H1 (cell line): Measurements from ENCODE around the gene ACADSB.

Experiments
- BRCA1 ChIP-seq: IDR thresholded peaks from 2 replicates; pipeline ENCODE4 v1.6.1; 2012; ENCODE audit warnings: low read depth, low read length, improper control_type of control experiment
- CBX5 ChIP-seq: fragments of 300-800, 300-1000 bp; sonication (generic); IDR thresholded peaks from 2 replicates; pipeline ENCODE4 v1.7.1; 2016; ENCODE audit warnings: antibody characterized with exemption, low read length, low read depth
- CEBPB ChIP-seq: IDR thresholded peaks from 2 replicates; pipeline ENCODE4 v1.6.1; 2012; ENCODE audit warnings: low read depth, low read length
- CREB1 ChIP-seq: IDR thresholded peaks from 2 replicates; pipeline ENCODE4 v1.6.1; 2012; ENCODE audit warnings: inconsistent platforms
- CTCF ChIP-seq, 3 experiments: IDR thresholded peaks; 1 replicate in 2 of 3; 2 replicates in 1 of 3; pipeline versions ENCODE4 v1.5.1 to v1.6.1; 2011; ENCODE audit warnings: low read length in 3 of 3, mild to moderate bottlenecking in 3 of 3, inconsistent platforms in 2 of 3, low read depth in 1 of 3, moderate library complexity in 1 of 3; ENCODE audit not compliant: insufficient read depth in 1 of 3; ENCODE audit errors: control extremely low read depth in 1 of 3
- EP300 ChIP-seq, 2 experiments: IDR thresholded peaks; 1 replicate in 1 of 2; 2 replicates in 1 of 2; pipeline ENCODE4 v1.6.1; 2011 to 2012; ENCODE audit warnings: low read depth in 2 of 2, low read length in 2 of 2, mild to moderate bottlenecking in 2 of 2, borderline replicate concordance in 1 of 2, inconsistent platforms in 1 of 2, moderate library complexity in 1 of 2
- KDM1A ChIP-seq: fragments of 200-600, 300-600 bp; sonication (generic); IDR thresholded peaks from 2 replicates; pipeline ENCODE4 v1.7.1; 2016; ENCODE audit warnings: mild to moderate bottlenecking, low read length, borderline replicate concordance
- POLR2A ChIP-seq, 2 experiments: IDR thresholded peaks; 1 replicate in 1 of 2; 2 replicates in 1 of 2; pipeline ENCODE4 v1.6.1; 2011; ENCODE audit warnings: low read depth in 2 of 2, low read length in 2 of 2, mild to moderate bottlenecking in 2 of 2; ENCODE audit errors: control extremely low read depth in 1 of 2
- RFX5 ChIP-seq: IDR thresholded peaks from 2 replicates; pipeline ENCODE4 v1.6.1; 2011; ENCODE audit warnings: low read depth, low read length, improper control_type of control experiment, borderline replicate concordance
- SP1 ChIP-seq: IDR thresholded peaks from 2 replicates; pipeline ENCODE4 v1.6.1; 2011; ENCODE audit warnings: low read depth, low read length
- SUZ12 ChIP-seq: fragments of 200-600 bp; sonication (generic); IDR thresholded peaks from 2 replicates; pipeline ENCODE4 v1.6.1; 2012; ENCODE audit warnings: mild to moderate bottlenecking, inconsistent platforms, low read length, moderate library complexity, mixed read lengths
- TAF1 ChIP-seq: IDR thresholded peaks from 2 replicates; pipeline ENCODE4 v1.6.1; 2011; ENCODE audit warnings: mild to moderate bottlenecking, low read depth, low read length

DNA sequence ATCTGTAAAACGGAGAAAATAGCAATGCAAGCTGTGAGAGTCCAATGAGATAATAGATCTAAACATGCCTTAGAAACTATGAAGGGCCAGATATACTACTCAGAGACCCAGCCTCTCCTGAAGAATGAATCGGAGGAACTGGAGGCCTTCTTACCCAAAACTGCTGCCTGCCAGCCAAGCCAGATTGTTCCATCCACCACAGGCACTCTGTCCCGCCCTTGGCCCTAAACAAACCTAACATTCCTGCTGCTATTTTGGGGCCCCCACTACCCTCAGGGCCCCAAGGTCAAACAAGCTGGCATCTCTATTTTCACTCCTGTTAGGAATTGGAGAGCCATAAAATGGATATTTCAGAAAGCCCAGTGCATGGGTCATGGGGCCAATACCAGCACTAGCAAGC is 79.0 kb downstream of the ACADSB start:
- TF ChIP-seq RFX5 (no peak), CBX5 (no peak), CTCF (IDR thresholded peaks at IDR 0.05; ENCODE audit: control extremely low read depth in 1 of 3, insufficient read depth in 1 of 3, low read depth in 1 of 3, low read length in 3 of 3) (no peak), CREB1 (no peak), CEBPB (no peak), SUZ12 (no peak), BRCA1 (no peak), SP1 (no peak), KDM1A (no peak), TAF1 (no peak), EP300 (IDR thresholded peaks at IDR 0.05; ENCODE audit: borderline replicate concordance in 1 of 2, low read depth in 2 of 2, low read length in 2 of 2) (no peak), POLR2A (IDR thresholded peaks at IDR 0.05; ENCODE audit: control extremely low read depth in 1 of 2, low read depth in 2 of 2, low read length in 2 of 2) (no peak)
